ENCODE data around the gene IDH2. TPM values are rescaled to one million over a fixed set of nuclear protein-coding genes. Genes with fewer than 3 reads are reported as not detected.

The IDH2 gene
- total and polyA plus RNA-seq, 2 of the 13 experiments (the other 11 are each of a cell fraction or from before 2014, with no cell fraction given), result 121 to 145 TPM

GRCh38 chr15:90054618-90055097, 47.6 kb downstream of the IDH2 start (continued):
- TF ChIP-seq KLF16 (CRISPR knock-in tag; IDR thresholded peaks at IDR 0.05) (no peak), HDAC1 (CRISPR knock-in tag; IDR thresholded peaks at IDR 0.05) (peak; percentile 36; the same call in 1 of the 2 replicates), EHMT2 (IDR thresholded peaks at IDR 0.05; ENCODE audit: borderline replicate concordance, low read depth, low read length) (no peak), PHF21A (CRISPR knock-in tag; IDR thresholded peaks at IDR 0.05) (peak; percentile 77), ZNF407 (CRISPR knock-in tag; IDR thresholded peaks at IDR 0.05; ENCODE audit: not compliant biosample characterization) (no peak), ZSCAN29 (CRISPR knock-in tag; conservative IDR thresholded peaks at IDR 0.05) (no peak), ZNF567 (CRISPR knock-in tag; IDR thresholded peaks at IDR 0.05; ENCODE audit: borderline replicate concordance) (no peak; the same call in 1 of the 2 replicates), ZNF251 (CRISPR knock-in tag; IDR thresholded peaks at IDR 0.05) (no peak), ZNF746 (CRISPR knock-in tag; IDR thresholded peaks at IDR 0.05) (peak; percentile 44; the same call in 1 of the 2 replicates), ATF7-NPFF (CRISPR knock-in tag; IDR thresholded peaks at IDR 0.05; ENCODE audit: low read depth) (no peak), TRIM22 (IDR thresholded peaks at IDR 0.05) (no peak), MLX (CRISPR knock-in tag; IDR thresholded peaks at IDR 0.05) (peak; percentile 33; the same call in 1 of the 2 replicates)
- TF ChIP-seq, protein P1, sequence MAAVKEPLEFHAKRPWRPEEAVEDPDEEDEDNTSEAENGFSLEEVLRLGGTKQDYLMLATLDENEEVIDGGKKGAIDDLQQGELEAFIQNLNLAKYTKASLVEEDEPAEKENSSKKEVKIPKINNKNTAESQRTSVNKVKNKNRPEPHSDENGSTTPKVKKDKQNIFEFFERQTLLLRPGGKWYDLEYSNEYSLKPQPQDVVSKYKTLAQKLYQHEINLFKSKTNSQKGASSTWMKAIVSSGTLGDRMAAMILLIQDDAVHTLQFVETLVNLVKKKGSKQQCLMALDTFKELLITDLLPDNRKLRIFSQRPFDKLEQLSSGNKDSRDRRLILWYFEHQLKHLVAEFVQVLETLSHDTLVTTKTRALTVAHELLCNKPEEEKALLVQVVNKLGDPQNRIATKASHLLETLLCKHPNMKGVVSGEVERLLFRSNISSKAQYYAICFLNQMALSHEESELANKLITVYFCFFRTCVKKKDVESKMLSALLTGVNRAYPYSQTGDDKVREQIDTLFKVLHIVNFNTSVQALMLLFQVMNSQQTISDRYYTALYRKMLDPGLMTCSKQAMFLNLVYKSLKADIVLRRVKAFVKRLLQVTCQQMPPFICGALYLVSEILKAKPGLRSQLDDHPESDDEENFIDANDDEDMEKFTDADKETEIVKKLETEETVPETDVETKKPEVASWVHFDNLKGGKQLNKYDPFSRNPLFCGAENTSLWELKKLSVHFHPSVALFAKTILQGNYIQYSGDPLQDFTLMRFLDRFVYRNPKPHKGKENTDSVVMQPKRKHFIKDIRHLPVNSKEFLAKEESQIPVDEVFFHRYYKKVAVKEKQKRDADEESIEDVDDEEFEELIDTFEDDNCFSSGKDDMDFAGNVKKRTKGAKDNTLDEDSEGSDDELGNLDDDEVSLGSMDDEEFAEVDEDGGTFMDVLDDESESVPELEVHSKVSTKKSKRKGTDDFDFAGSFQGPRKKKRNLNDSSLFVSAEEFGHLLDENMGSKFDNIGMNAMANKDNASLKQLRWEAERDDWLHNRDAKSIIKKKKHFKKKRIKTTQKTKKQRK (IDR thresholded peaks at IDR 0.05; ENCODE audit: low read length), result no peak
